Fibroblast of lung (primary cell): ENCODE measurements around the gene L3MBTL4.
"Not testable (repeated sequence)": the region's sequence is repeated elsewhere in the genome, so short reads cannot be mapped to it uniquely, and the experiment has no call there.

ENCODE experiments used
- CTCF ChIP-seq, 2 donors: IDR thresholded peaks in 1 of 2; conservative IDR thresholded peaks in 1 of 2; 1 replicate in 1 of 2; 2 replicates in 1 of 2; pipeline ENCODE4 v1.5.1; 2011 to 2012; ENCODE audit warnings: low read length in 2 of 2, control low read depth in 1 of 2, inconsistent platforms in 1 of 2, low read depth in 1 of 2, mild to moderate bottlenecking in 1 of 2
- EZH2 ChIP-seq: IDR thresholded peaks from 2 replicates; pipeline ENCODE4 v1.5.1; 2012; ENCODE audit warnings: low read length, control low read depth, mild to moderate bottlenecking; ENCODE audit errors: missing control alignments

- not testable (repeated sequence) for TF ChIP-seq CTCF (conservative IDR thresholded peaks at IDR 0.05 in 1 of 2, IDR thresholded peaks at IDR 0.05 in 1 of 2; ENCODE audit: low read depth in 1 of 2, low read length in 2 of 2); EZH2
These were observed 6.2 kb downstream of the L3MBTL4 start for GRCh38 chr18:6408543-6408942.
